Fibroblast of pulmonary artery (primary cell): ENCODE data around the gene COG5.

Experiments used
- DNase-seq: peaks from one replicate; pipeline ENCODE4 v3.0.0-alpha.2; 2010; ENCODE audit warnings: low read depth
- H3K4me3 ChIP-seq: replicated peaks from 2 replicates; pipeline ENCODE4 v1.5.1; 2011; ENCODE audit warnings: low read depth, mild to moderate bottlenecking, control low read depth, low read length, moderate library complexity
- CTCF ChIP-seq: IDR thresholded peaks from 2 replicates; pipeline ENCODE4 v1.5.1; 2011; ENCODE audit warnings: mild to moderate bottlenecking, control low read depth, low read length, inconsistent platforms; ENCODE audit errors: missing control alignments

COG5 gene

GRCh38 chr7:107563081-107563774, 492 bp downstream of the COG5 start:
- no peak for TF ChIP-seq CTCF
- no peak for DNase-seq
- peak overlapping the region; percentile 92 for H3K4me3 ChIP-seq

- TF ChIP-seq CTCF: no peak
- DNase-seq: no peak
- no peak overlapping the region for H3K4me3 ChIP-seq
These were observed 2.7 kb downstream of the COG5 start for GRCh38 chr7:107560898-107561516.

GRCh38 chr7:107559864-107560263, 3.9 kb downstream of the COG5 start:
- TF ChIP-seq CTCF: no peak
- peak; percentile 67 for DNase-seq

GRCh38 chr7:107555893-107556292, 7.8 kb downstream of the COG5 start:
- no peak for DNase-seq
- H3K4me3 ChIP-seq: no peak overlapping the region
- TF ChIP-seq CTCF: no peak

More at GRCh38 chr7:107559864-107560263, 3.9 kb downstream of the COG5 start:
- no peak overlapping the region for H3K4me3 ChIP-seq

GRCh38 chr7:107551936-107552335, 11.8 kb downstream of the COG5 start:
- no peak overlapping the region for H3K4me3 ChIP-seq
- DNase-seq: no peak
- TF ChIP-seq CTCF: no peak

- no peak overlapping the region for H3K4me3 ChIP-seq
- no peak for DNase-seq
- no peak for TF ChIP-seq CTCF
These were observed 18.7 kb downstream of the COG5 start for GRCh38 chr7:107544848-107545591.
